Mesenchymal stem cell (in vitro differentiated cells and primary cell): ENCODE data around the gene STARD3NL. TPM values are rescaled to one million over a fixed set of nuclear protein-coding genes. Genes with fewer than 3 reads are reported as not detected.
A peak's percentile ranks its signal among the peaks of the same experiment; 100 is the strongest.

Experiments used
- DNase-seq: peaks from one replicate; pipeline ENCODE4 v3.0.0-alpha.2; 2013
- H2AFZ ChIP-seq: one replicate; pipeline ENCODE4 v1.6.1; 2013; ENCODE audit warnings: low read depth, mild to moderate bottlenecking, control low read depth, inconsistent platforms, low read length, moderate library complexity
- H2AK5ac ChIP-seq: 2 replicates; pipeline ENCODE4 v1.6.1; 2013; ENCODE audit warnings: low read length, moderate library complexity, mild to moderate bottlenecking, inconsistent platforms; ENCODE audit not compliant: severe bottlenecking
- H2BK120ac ChIP-seq: one replicate; pipeline ENCODE4 v1.6.1; 2013; ENCODE audit warnings: low read depth, mild to moderate bottlenecking, inconsistent platforms, low read length, moderate library complexity
- H2BK12ac ChIP-seq, 2 experiments: one replicate each; pipeline ENCODE4 v1.6.1; 2013; ENCODE audit warnings: inconsistent platforms in 2 of 2, low read length in 2 of 2, mild to moderate bottlenecking in 2 of 2, moderate library complexity in 2 of 2, control low read depth in 1 of 2
- H2BK15ac ChIP-seq: one replicate; pipeline ENCODE4 v1.6.1; 2013; ENCODE audit warnings: mild to moderate bottlenecking, low read depth, inconsistent platforms; ENCODE audit not compliant: poor library complexity, severe bottlenecking
- H2BK5ac ChIP-seq: 2 replicates; pipeline ENCODE4 v1.6.1; 2013; ENCODE audit warnings: low read depth, mild to moderate bottlenecking, low read length, control low read depth, inconsistent platforms; ENCODE audit not compliant: poor library complexity, severe bottlenecking
- H3K14ac ChIP-seq, 2 experiments: one replicate each; pipeline ENCODE4 v1.6.1; 2013; ENCODE audit warnings: inconsistent platforms in 2 of 2, low read length in 2 of 2, control low read depth in 1 of 2, mild to moderate bottlenecking in 1 of 2, moderate library complexity in 1 of 2
- H3K18ac ChIP-seq, 2 experiments: one replicate each; pipeline ENCODE4 v1.6.1; 2013; ENCODE audit warnings: inconsistent platforms in 2 of 2, low read length in 2 of 2, control low read depth in 1 of 2, low read depth in 1 of 2, mild to moderate bottlenecking in 1 of 2
- H3K23ac ChIP-seq, 2 experiments: one replicate each; pipeline ENCODE4 v1.6.1; 2013; ENCODE audit warnings: inconsistent platforms in 2 of 2, low read length in 2 of 2, mild to moderate bottlenecking in 2 of 2, moderate library complexity in 2 of 2, control low read depth in 1 of 2
- H3K27ac ChIP-seq: 2 replicates; pipeline ENCODE4 v1.5.1; 2013; ENCODE audit warnings: mild to moderate bottlenecking, moderate library complexity, low read length, control low read depth, inconsistent platforms; ENCODE audit not compliant: poor library complexity, severe bottlenecking
- H3K27me3 ChIP-seq, 2 experiments: 2 replicates each; pipeline versions ENCODE4 v1.6.1 to v1.7.0; 2013; ENCODE audit warnings: low read length in 2 of 2, mild to moderate bottlenecking in 2 of 2, moderate library complexity in 2 of 2, control low read depth in 1 of 2, inconsistent platforms in 1 of 2; ENCODE audit not compliant: control insufficient read depth in 1 of 2, insufficient read depth in 1 of 2
- H3K36me3 ChIP-seq, 2 experiments: 2 replicates each; pipeline versions ENCODE4 v1.6.1 to v1.7.0; 2013; ENCODE audit warnings: low read length in 2 of 2, control low read depth in 1 of 2, inconsistent platforms in 1 of 2, low read depth in 1 of 2, mild to moderate bottlenecking in 1 of 2; ENCODE audit not compliant: insufficient read depth in 2 of 2, control insufficient read depth in 1 of 2
- H3K4ac ChIP-seq, 2 experiments: one replicate each; pipeline ENCODE4 v1.6.1; 2013; ENCODE audit warnings: inconsistent platforms in 2 of 2, low read length in 2 of 2, mild to moderate bottlenecking in 2 of 2, moderate library complexity in 2 of 2, control low read depth in 1 of 2, low read depth in 1 of 2
- H3K4me1 ChIP-seq: 2 replicates; pipeline ENCODE4 v1.6.1; 2013; ENCODE audit warnings: low read depth, low read length, control low read depth; ENCODE audit not compliant: control insufficient read depth, insufficient read depth
- H3K4me2 ChIP-seq: 2 replicates; pipeline ENCODE4 v1.6.1; 2013; ENCODE audit warnings: low read length, mild to moderate bottlenecking, inconsistent platforms; ENCODE audit not compliant: poor library complexity, severe bottlenecking
- H3K4me3 ChIP-seq, 2 experiments: 2 replicates each; pipeline versions ENCODE4 v1.5.1 to v1.7.0; 2013; ENCODE audit warnings: low read length in 2 of 2, mild to moderate bottlenecking in 2 of 2, control low read depth in 1 of 2, low read depth in 1 of 2; ENCODE audit not compliant: insufficient read depth in 1 of 2
- H3K79me1 ChIP-seq: replicated peaks from 2 replicates; pipeline ENCODE4 v1.6.1; 2013; ENCODE audit warnings: mild to moderate bottlenecking, control low read depth, low read length, inconsistent platforms; ENCODE audit not compliant: poor library complexity, severe bottlenecking
- H3K9ac ChIP-seq: 2 replicates; pipeline ENCODE4 v1.7.0; 2013; ENCODE audit warnings: mild to moderate bottlenecking, low read length, moderate library complexity
- H3K9me3 ChIP-seq: 2 replicates; pipeline ENCODE4 v1.7.0; 2013; ENCODE audit warnings: mild to moderate bottlenecking, low read length; ENCODE audit not compliant: control insufficient read depth
- H4K8ac ChIP-seq: one replicate; pipeline ENCODE4 v1.6.1; 2013; ENCODE audit warnings: inconsistent platforms, mild to moderate bottlenecking, low read length, moderate library complexity
- H4K91ac ChIP-seq: one replicate; pipeline ENCODE4 v1.6.1; 2013; ENCODE audit warnings: mild to moderate bottlenecking, low read length, inconsistent platforms
- WGBS: methylation state at CpG from one replicate; pipeline ENCODE4 v1.1.7; 2013; ENCODE audit warnings: mixed read lengths; 5-methylcytosine and 5-hydroxymethylcytosine counted together
- polyA plus RNA-seq, 2 experiments: library from polyadenylated mRNA; stranded (reverse); fragments of 200-250 nt; gene quantifications; one replicate each; pipeline ENCODE4 v1.2.3, GENCODE V29; 2013

STARD3NL gene
- 55.4 TPM for polyA plus RNA-seq (2013, experiment 1 of 2)
- 57.5 TPM for polyA plus RNA-seq (2013, experiment 2 of 2)

DNA sequence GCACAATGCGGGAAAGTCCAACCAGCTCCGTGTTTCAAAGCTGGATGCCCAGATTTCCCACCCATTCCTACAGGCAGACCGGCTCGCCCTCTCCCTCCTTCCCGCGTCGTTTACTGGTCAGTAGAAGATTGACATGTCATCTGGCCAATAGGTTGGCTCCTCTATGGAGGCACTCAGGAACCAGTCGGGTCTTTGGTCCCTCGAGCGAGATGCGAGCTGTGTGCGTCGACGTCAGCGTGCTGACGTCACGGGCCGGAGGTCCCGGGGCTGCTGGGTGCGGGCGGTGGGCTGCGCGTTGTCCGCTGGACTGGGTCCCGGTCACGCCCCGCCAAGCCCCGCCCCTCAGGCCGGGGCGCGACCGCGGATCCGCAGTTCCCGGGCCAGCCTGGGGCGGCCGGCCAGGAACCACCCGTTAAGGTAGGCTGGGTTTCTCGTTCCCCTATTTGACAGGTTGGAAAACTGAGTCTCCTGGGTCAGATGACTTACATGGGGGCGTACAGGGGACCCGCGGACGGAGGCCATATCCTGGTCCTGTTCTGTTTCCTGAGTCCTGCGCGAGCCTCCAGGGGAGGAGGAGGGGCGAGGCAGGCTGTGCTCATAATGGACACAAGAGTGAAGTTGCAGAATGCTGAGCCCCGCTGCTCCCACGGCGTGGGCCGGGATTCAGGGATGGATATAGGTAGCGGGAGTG, at the start of gene STARD3NL:
Gene STARD3NL, plus strand, starts transcription at position 242 of the 691 bp plus-strand sequence. CDS start 29,260 bp downstream, outside the sequence.
- 0% methylated on average over 51 of the region's 51 CpGs for WGBS
- peak within 1 kb of the TSS; percentile 73 for H3K27ac ChIP-seq
- H3K18ac ChIP-seq, result peak within 1 kb of the TSS; percentile 91 to 92

DNA sequence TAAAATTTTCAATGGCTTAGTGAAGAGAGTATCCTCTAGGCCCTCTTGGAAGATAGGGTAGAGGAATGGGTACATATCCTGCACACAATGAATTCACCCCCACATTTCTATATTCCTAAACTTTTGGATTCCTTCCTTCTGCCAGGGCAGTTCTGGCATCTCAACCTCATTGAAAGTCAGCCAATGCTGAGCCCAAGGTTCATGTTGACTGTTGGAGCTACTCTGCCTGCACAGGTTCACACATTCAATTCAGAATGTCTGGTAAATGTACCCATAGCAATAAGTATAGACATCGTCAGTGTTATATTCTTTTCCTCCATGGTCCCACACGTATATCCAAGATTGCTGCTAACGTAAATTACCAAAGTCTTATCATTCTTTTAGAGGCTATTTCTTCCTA, 48.9 kb upstream of the STARD3NL start:
- H3K4me2 ChIP-seq, result no peak overlapping the region
- no peaks in the 10 kb centered on the region for H3K36me3 ChIP-seq
- H3K4ac ChIP-seq, result no peak overlapping the region
- no peak overlapping the region for H3K23ac ChIP-seq
- H3K27me3 ChIP-seq, result no peaks in the 10 kb centered on the region
- H4K91ac ChIP-seq, result no peak overlapping the region
- H2BK120ac ChIP-seq, result no peak overlapping the region
- H2BK5ac ChIP-seq, result no peak overlapping the region
- H2AFZ ChIP-seq, result no peak overlapping the region
- no peak overlapping the region for H2BK12ac ChIP-seq
- H3K9me3 ChIP-seq, result peaks cover 6% of the 10 kb centered on the region
- no peaks in the 10 kb centered on the region for H3K79me1 ChIP-seq
- H4K8ac ChIP-seq, result no peak overlapping the region
- no peak overlapping the region for H3K27ac ChIP-seq
- DNase-seq, result no peak
- H3K14ac ChIP-seq, result no peak overlapping the region
- H3K4me1 ChIP-seq, result no peaks in the 10 kb centered on the region
- 83% methylated on average over 3 of the region's 3 CpGs for WGBS
- no peak overlapping the region for H3K18ac ChIP-seq
- H2AK5ac ChIP-seq, result no peak overlapping the region
- H3K4me3 ChIP-seq, result no peak overlapping the region
- no peak overlapping the region for H3K9ac ChIP-seq
- no peak overlapping the region for H2BK15ac ChIP-seq

More for the DNA sequence above, at the start of gene STARD3NL:
- H3K36me3 ChIP-seq, result no peaks in the 10 kb centered on the region
- H3K4me2 ChIP-seq, result peak within 1 kb of the TSS; percentile 73
- peak within 1 kb of the TSS in 1 of 2 experiments; percentile 45 for H3K14ac ChIP-seq
- H3K9ac ChIP-seq, result peak within 1 kb of the TSS; percentile 96
- no peak within 1 kb of the TSS for H3K23ac ChIP-seq
- no peak within 1 kb of the TSS for H2BK15ac ChIP-seq
- H2AFZ ChIP-seq, result peak within 1 kb of the TSS; percentile 91
- peak; percentile 100 for DNase-seq
- peak within 1 kb of the TSS; percentile 64 to 95 for H3K4me3 ChIP-seq
- peak within 1 kb of the TSS; percentile 11 for H2BK5ac ChIP-seq
- peak within 1 kb of the TSS; percentile 47 for H4K8ac ChIP-seq
- H3K9me3 ChIP-seq, result no peaks in the 10 kb centered on the region
- peak within 1 kb of the TSS; percentile 58 to 93 for H3K4ac ChIP-seq
- H4K91ac ChIP-seq, result no peak within 1 kb of the TSS
- no peak within 1 kb of the TSS for H2BK120ac ChIP-seq
- peaks cover 2% of the 10 kb centered on the region for H3K4me1 ChIP-seq
- H2BK12ac ChIP-seq, result no peak within 1 kb of the TSS
- peaks cover 1% of the 10 kb centered on the region for H3K79me1 ChIP-seq
- no peaks in the 10 kb centered on the region for H3K27me3 ChIP-seq
- no peak within 1 kb of the TSS for H2AK5ac ChIP-seq

DNA sequence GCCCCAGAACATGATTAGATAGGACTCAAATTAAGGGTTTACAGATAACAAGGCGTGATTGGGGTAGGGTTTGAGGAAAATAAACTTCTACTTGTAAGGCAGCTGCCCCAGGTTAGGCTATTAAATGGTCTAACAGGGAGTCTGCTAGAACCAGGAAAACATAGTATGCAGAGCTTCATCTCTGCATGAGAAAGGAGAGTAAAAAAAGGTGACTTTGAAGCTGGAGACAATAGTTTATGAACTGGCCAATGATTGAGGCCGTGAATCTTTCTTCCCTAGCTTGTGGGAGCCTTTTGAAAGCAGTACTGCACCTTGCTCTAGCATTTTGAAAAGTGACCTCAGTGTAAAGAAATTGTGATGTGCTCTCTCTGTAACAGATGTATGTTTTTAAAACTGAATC, 48.5 kb upstream of the STARD3NL start:
- no peaks in the 10 kb centered on the region for H3K36me3 ChIP-seq
- H3K4me3 ChIP-seq, result no peak overlapping the region
- H3K9me3 ChIP-seq, result peaks cover 6% of the 10 kb centered on the region
- H2BK120ac ChIP-seq, result no peak overlapping the region
- no peak overlapping the region for H3K9ac ChIP-seq
- no peak overlapping the region for H4K91ac ChIP-seq
- H3K23ac ChIP-seq, result no peak overlapping the region
- H2BK5ac ChIP-seq, result no peak overlapping the region
- no peaks in the 10 kb centered on the region for H3K4me1 ChIP-seq
- 72% methylated on average over 2 of the region's 2 CpGs for WGBS
- H3K18ac ChIP-seq, result no peak overlapping the region
- no peaks in the 10 kb centered on the region for H3K27me3 ChIP-seq
- H3K14ac ChIP-seq, result no peak overlapping the region
- H2BK12ac ChIP-seq, result no peak overlapping the region
- no peak for DNase-seq
- no peak overlapping the region for H2AFZ ChIP-seq
- no peaks in the 10 kb centered on the region for H3K79me1 ChIP-seq
- no peak overlapping the region for H3K4me2 ChIP-seq
- H3K27ac ChIP-seq, result no peak overlapping the region
- no peak overlapping the region for H2AK5ac ChIP-seq
- H4K8ac ChIP-seq, result no peak overlapping the region
- no peak overlapping the region for H2BK15ac ChIP-seq
- H3K4ac ChIP-seq, result no peak overlapping the region

DNA sequence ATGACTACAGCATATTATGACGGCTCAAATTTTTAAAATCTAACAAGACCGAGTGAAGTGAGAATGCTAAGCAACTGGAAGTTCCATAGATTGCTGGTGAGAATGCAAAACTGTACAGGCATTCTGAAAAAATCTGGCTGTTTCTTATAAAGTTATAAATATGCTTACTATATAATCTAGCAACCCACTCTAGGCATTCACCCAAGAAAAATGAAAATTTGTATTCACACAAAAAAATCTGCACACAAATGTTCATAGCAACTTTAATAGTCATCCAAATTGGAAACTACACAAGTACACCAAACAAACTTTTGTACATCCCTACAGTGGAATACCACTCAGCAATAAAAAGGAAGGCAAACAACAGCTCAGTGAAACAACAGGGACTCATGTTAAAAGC, 39.9 kb upstream of the STARD3NL start:
- Histone ChIP-seq H3K4me2 (no peak overlapping the region), H2BK12ac (no peak overlapping the region), H3K4me1 (no peaks in the 10 kb centered on the region), H2AFZ (no peak overlapping the region), H2BK15ac (no peak overlapping the region), H2BK5ac (no peak overlapping the region), H3K18ac (no peak overlapping the region), H3K36me3 (no peaks in the 10 kb centered on the region), H4K8ac (no peak overlapping the region), H3K4me3 (no peak overlapping the region), H3K27ac (no peak overlapping the region), H3K23ac (no peak overlapping the region), H2AK5ac (no peak overlapping the region), H4K91ac (no peak overlapping the region), H3K14ac (no peak overlapping the region), H2BK120ac (no peak overlapping the region), H3K9ac (no peak overlapping the region), H3K27me3 (no peaks in the 10 kb centered on the region), H3K79me1 (no peaks in the 10 kb centered on the region), H3K4ac (no peak overlapping the region), H3K9me3 (peaks cover 6% of the 10 kb centered on the region)
- 100% methylated on average over 2 of the region's 2 CpGs for WGBS
- DNase-seq, result no peak
